ENCODE measurements around the gene GGCX. TPM values are rescaled to one million over a fixed set of nuclear protein-coding genes. Genes with fewer than 3 reads are reported as not detected.

The GGCX gene
- total and polyA plus RNA-seq, 12 donors: 14.0 to 31.1 (median 21.6) TPM

GRCh38 chr2:85591563-85591962 lies 30.3 kb upstream of the GGCX start:
- WGBS, 2 donors: 51 to 72% methylated on average over 12 of the region's 12 CpGs
- H3K36me3 ChIP-seq: peaks cover 0 to 20% (median 0%) of the 10 kb centered on the region in 9 donors
- DNase-seq (peak in 1 of 2 donors; percentile 38), ATAC-seq (no peak)
- TF ChIP-seq, protein P1, sequence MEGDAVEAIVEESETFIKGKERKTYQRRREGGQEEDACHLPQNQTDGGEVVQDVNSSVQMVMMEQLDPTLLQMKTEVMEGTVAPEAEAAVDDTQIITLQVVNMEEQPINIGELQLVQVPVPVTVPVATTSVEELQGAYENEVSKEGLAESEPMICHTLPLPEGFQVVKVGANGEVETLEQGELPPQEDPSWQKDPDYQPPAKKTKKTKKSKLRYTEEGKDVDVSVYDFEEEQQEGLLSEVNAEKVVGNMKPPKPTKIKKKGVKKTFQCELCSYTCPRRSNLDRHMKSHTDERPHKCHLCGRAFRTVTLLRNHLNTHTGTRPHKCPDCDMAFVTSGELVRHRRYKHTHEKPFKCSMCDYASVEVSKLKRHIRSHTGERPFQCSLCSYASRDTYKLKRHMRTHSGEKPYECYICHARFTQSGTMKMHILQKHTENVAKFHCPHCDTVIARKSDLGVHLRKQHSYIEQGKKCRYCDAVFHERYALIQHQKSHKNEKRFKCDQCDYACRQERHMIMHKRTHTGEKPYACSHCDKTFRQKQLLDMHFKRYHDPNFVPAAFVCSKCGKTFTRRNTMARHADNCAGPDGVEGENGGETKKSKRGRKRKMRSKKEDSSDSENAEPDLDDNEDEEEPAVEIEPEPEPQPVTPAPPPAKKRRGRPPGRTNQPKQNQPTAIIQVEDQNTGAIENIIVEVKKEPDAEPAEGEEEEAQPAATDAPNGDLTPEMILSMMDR (IDR thresholded peaks at IDR 0.05): no peak
- intact Hi-C loops (cut with DNase I): no loop called here
- peak overlapping the region; percentile 63 to 97 (median 86) for H3K27ac ChIP-seq
- H3K4me3 ChIP-seq: no peak overlapping the region
- no peaks in the 10 kb centered on the region for H3K9me3 ChIP-seq
- peaks cover 8 to 84% (median 75%) of the 10 kb centered on the region in 9 donors for H3K4me1 ChIP-seq
- H3K27me3 ChIP-seq: no peaks in the 10 kb centered on the region

GRCh38 chr2:85590950-85591349 lies 29.7 kb upstream of the GGCX start:
- peaks cover 9 to 84% (median 75%) of the 10 kb centered on the region in 9 donors for H3K4me1 ChIP-seq
- TF ChIP-seq, protein P1 (IDR thresholded peaks at IDR 0.05): no peak
- 71 to 85% methylated on average over 2 of the region's 2 CpGs for WGBS, 2 donors
- intact Hi-C loops (cut with DNase I): no loop called here
- DNase-seq (no peak), ATAC-seq (no peak)
- peaks cover 0 to 18% (median 0%) of the 10 kb centered on the region in 9 donors for H3K36me3 ChIP-seq
- H3K27me3 ChIP-seq: no peaks in the 10 kb centered on the region
- H3K4me3 ChIP-seq: peak overlapping the region in 3 of 10 donors; percentile 0 to 14 (median 3)
- peak overlapping the region; percentile 63 to 97 (median 86) for H3K27ac ChIP-seq
- no peaks in the 10 kb centered on the region for H3K9me3 ChIP-seq

DNA sequence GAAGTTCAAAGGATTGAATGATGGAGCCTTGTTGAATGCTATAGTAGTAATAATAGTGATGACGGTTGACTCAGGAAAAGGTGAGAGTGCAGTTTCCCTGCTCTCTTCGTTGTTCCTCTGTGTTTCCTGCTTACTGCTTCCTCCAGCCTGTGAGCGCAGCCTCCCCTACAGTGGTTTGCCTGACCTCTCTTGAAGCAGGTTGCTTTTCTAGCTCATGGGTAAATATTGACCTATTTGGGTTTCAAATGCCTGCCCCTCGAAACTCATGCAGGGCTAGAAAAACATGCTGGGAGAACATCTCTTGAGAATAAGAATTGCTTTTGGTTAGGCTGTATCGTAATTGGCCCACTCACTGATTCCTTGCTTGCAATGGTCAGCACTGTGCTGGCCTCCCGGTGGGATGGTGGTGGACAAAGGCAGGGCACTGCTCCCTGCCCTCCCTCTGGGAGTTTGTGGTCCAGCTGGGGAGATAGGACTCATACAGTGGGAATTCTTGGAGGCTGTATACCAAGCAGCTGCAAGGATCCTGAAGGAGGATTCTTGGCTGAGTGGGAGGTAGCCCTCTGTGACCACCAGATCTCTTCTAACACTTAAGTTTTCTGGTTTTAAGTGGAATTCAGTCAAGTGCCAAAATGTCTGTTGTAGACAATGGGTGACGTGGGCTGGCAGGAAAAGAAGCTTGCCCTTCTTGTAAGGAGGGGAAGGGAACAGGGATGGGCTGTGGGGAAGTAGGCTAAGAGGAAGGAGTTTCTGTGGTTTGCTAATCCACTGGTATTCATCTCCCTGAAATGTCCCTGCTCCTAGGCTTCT lies 28.9 kb upstream of the GGCX start:
- Histone ChIP-seq H3K4me1 (peaks cover 16 to 92% (median 82%) of the 10 kb centered on the region in 9 donors), H3K36me3 (peaks cover 0 to 18% (median 0%) of the 10 kb centered on the region in 9 donors), H3K27ac (peak overlapping the region; percentile 63 to 97 (median 86)), H3K27me3 (no peaks in the 10 kb centered on the region), H3K4me3 (peak overlapping the region in 3 of 10 donors; percentile 0 to 15 (median 14)), H3K9me3 (no peaks in the 10 kb centered on the region)
- TF ChIP-seq, protein P1 (IDR thresholded peaks at IDR 0.05): no peak
- ATAC-seq (peak in 7 of 8 donors; percentile 19 to 57 (median 37)), DNase-seq (peak; percentile 24 to 69)
- WGBS, 2 donors: 38 to 47% methylated on average over 7 of the region's 7 CpGs
- intact Hi-C loops (cut with DNase I): no loop called here

GRCh38 chr2:85589181-85589580 lies 27.9 kb upstream of the GGCX start:
- peak overlapping the region; percentile 63 to 97 (median 86) for H3K27ac ChIP-seq
- no peak overlapping the region for H3K4me3 ChIP-seq
- intact Hi-C loops (cut with DNase I): no loop called here
- no peaks in the 10 kb centered on the region for H3K27me3 ChIP-seq
- ATAC-seq (peak in 1 of 8 donors; percentile 41), DNase-seq (no peak)
- no peaks in the 10 kb centered on the region for H3K9me3 ChIP-seq
- H3K36me3 ChIP-seq: peaks cover 0 to 18% (median 0%) of the 10 kb centered on the region in 9 donors
- TF ChIP-seq, protein P1 (IDR thresholded peaks at IDR 0.05): no peak
- WGBS, 2 donors: 77 to 84% methylated on average over 4 of the region's 4 CpGs
- peaks cover 17 to 90% (median 80%) of the 10 kb centered on the region in 9 donors for H3K4me1 ChIP-seq

Data from heart right ventricle (tissue), 16 donors.